HL-60 (cell line): ENCODE data around the gene FCN1.

ENCODE experiments used
- POLR2AphosphoS5 ChIP-seq: IDR thresholded peaks from 2 replicates; pipeline ENCODE4 v1.6.1; 2012; ENCODE audit warnings: low read depth
- REST ChIP-seq: IDR thresholded peaks from 2 replicates; pipeline ENCODE4 v1.6.1; 2012; ENCODE audit warnings: low read depth; ENCODE audit not compliant: insufficient replicate concordance

- TF ChIP-seq REST (no peak), POLR2AphosphoS5 (no peak)
Observed at GRCh38 chr9:134915046-134915985, 2.4 kb downstream of the FCN1 start.
